Measurements from ENCODE around the gene OPHN1.

DNA sequence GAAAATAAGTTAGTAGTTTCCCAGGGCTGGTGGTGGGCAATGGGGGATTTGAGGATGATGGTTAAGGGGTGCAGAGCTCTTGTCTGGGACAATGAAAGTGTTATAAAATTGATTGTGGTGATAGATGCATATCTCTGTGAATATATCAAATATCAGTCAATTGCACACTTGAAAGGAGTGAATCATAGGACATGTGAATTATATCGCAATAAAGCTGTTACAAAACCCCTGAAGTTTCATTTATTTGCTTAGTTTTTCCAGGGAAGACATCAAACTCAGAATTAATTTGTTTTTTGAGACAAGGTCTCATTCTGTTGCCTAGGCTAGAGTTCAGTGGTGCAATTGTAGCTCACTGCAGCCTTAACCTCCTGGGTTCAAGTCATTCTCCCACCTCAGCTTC is 47.7 kb upstream of the OPHN1 start:
- TF ChIP-seq, protein P1, sequence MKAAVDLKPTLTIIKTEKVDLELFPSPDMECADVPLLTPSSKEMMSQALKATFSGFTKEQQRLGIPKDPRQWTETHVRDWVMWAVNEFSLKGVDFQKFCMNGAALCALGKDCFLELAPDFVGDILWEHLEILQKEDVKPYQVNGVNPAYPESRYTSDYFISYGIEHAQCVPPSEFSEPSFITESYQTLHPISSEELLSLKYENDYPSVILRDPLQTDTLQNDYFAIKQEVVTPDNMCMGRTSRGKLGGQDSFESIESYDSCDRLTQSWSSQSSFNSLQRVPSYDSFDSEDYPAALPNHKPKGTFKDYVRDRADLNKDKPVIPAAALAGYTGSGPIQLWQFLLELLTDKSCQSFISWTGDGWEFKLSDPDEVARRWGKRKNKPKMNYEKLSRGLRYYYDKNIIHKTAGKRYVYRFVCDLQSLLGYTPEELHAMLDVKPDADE (IDR thresholded peaks at IDR 0.05) = no peak
- TF ChIP-seq EZH2 (IDR thresholded peaks at IDR 0.05; ENCODE audit: low read depth, unreplicated experiment) (no peak), CREB1 (CRISPR knock-in tag; IDR thresholded peaks at IDR 0.05; ENCODE audit: low read depth) (no peak), POLR2AphosphoS5 (IDR thresholded peaks at IDR 0.05; ENCODE audit: low read depth) (no peak), EZH2phosphoT487 (IDR thresholded peaks at IDR 0.05; ENCODE audit: unreplicated experiment) (no peak), STAT1 (IDR thresholded peaks at IDR 0.05; ENCODE audit: unreplicated experiment) (no peak), JUNB (IDR thresholded peaks at IDR 0.05; ENCODE audit: unreplicated experiment) (no peak)
- TF ChIP-seq, protein P2, sequence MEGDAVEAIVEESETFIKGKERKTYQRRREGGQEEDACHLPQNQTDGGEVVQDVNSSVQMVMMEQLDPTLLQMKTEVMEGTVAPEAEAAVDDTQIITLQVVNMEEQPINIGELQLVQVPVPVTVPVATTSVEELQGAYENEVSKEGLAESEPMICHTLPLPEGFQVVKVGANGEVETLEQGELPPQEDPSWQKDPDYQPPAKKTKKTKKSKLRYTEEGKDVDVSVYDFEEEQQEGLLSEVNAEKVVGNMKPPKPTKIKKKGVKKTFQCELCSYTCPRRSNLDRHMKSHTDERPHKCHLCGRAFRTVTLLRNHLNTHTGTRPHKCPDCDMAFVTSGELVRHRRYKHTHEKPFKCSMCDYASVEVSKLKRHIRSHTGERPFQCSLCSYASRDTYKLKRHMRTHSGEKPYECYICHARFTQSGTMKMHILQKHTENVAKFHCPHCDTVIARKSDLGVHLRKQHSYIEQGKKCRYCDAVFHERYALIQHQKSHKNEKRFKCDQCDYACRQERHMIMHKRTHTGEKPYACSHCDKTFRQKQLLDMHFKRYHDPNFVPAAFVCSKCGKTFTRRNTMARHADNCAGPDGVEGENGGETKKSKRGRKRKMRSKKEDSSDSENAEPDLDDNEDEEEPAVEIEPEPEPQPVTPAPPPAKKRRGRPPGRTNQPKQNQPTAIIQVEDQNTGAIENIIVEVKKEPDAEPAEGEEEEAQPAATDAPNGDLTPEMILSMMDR (conservative IDR thresholded peaks at IDR 0.05; ENCODE audit: low read depth in 2 of 2) = no peak
- TF ChIP-seq, protein P3, sequence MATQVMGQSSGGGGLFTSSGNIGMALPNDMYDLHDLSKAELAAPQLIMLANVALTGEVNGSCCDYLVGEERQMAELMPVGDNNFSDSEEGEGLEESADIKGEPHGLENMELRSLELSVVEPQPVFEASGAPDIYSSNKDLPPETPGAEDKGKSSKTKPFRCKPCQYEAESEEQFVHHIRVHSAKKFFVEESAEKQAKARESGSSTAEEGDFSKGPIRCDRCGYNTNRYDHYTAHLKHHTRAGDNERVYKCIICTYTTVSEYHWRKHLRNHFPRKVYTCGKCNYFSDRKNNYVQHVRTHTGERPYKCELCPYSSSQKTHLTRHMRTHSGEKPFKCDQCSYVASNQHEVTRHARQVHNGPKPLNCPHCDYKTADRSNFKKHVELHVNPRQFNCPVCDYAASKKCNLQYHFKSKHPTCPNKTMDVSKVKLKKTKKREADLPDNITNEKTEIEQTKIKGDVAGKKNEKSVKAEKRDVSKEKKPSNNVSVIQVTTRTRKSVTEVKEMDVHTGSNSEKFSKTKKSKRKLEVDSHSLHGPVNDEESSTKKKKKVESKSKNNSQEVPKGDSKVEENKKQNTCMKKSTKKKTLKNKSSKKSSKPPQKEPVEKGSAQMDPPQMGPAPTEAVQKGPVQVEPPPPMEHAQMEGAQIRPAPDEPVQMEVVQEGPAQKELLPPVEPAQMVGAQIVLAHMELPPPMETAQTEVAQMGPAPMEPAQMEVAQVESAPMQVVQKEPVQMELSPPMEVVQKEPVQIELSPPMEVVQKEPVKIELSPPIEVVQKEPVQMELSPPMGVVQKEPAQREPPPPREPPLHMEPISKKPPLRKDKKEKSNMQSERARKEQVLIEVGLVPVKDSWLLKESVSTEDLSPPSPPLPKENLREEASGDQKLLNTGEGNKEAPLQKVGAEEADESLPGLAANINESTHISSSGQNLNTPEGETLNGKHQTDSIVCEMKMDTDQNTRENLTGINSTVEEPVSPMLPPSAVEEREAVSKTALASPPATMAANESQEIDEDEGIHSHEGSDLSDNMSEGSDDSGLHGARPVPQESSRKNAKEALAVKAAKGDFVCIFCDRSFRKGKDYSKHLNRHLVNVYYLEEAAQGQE (IDR thresholded peaks at IDR 0.05; ENCODE audit: unreplicated experiment) = no peak
